A673 (cell line): ENCODE measurements around the gene ZNF428.

Experiments
- EZH2 ChIP-seq: fragments of 200-600 bp; sonication (generic); IDR thresholded peaks from 2 replicates; pipeline ENCODE4 v1.6.1; 2017; ENCODE audit warnings: borderline replicate concordance, low read depth, mild to moderate bottlenecking, mixed read lengths, antibody characterized with exemption, low read length; ENCODE audit not compliant: poor library complexity, severe bottlenecking
- TF ChIP-seq, protein P1 (sequence below): fragments of 300-800, 200-600 bp; sonication (generic); conservative IDR thresholded peaks from 2 replicates; pipeline ENCODE4 v1.5.1; 2017; ENCODE audit warnings: low read depth, mild to moderate bottlenecking, antibody characterized with exemption, low read length, moderate library complexity, mixed read lengths

- TF ChIP-seq, protein P1, sequence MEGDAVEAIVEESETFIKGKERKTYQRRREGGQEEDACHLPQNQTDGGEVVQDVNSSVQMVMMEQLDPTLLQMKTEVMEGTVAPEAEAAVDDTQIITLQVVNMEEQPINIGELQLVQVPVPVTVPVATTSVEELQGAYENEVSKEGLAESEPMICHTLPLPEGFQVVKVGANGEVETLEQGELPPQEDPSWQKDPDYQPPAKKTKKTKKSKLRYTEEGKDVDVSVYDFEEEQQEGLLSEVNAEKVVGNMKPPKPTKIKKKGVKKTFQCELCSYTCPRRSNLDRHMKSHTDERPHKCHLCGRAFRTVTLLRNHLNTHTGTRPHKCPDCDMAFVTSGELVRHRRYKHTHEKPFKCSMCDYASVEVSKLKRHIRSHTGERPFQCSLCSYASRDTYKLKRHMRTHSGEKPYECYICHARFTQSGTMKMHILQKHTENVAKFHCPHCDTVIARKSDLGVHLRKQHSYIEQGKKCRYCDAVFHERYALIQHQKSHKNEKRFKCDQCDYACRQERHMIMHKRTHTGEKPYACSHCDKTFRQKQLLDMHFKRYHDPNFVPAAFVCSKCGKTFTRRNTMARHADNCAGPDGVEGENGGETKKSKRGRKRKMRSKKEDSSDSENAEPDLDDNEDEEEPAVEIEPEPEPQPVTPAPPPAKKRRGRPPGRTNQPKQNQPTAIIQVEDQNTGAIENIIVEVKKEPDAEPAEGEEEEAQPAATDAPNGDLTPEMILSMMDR = no peak
- TF ChIP-seq EZH2 = no peak
Observed at GRCh38 chr19:43667126-43667875, 47.9 kb upstream of the ZNF428 start.
